HG03039 (cell line): Measurements from ENCODE around the gene IDH3G.
A peak's percentile ranks its signal among the peaks of the same experiment; 100 is the strongest.
"Not testable (repeated sequence)": the region's sequence is repeated elsewhere in the genome, so short reads cannot be mapped to it uniquely, and the experiment has no call there.

Experiments used
- ATAC-seq: cut with Tn5 transposase; IDR thresholded peaks from one replicate; pipeline ENCODE4 v1.9.1; 2021; ENCODE audit warnings: mild to moderate bottlenecking, moderate library complexity; ENCODE audit not compliant: unreplicated experiment

Gene IDH3G

DNA sequence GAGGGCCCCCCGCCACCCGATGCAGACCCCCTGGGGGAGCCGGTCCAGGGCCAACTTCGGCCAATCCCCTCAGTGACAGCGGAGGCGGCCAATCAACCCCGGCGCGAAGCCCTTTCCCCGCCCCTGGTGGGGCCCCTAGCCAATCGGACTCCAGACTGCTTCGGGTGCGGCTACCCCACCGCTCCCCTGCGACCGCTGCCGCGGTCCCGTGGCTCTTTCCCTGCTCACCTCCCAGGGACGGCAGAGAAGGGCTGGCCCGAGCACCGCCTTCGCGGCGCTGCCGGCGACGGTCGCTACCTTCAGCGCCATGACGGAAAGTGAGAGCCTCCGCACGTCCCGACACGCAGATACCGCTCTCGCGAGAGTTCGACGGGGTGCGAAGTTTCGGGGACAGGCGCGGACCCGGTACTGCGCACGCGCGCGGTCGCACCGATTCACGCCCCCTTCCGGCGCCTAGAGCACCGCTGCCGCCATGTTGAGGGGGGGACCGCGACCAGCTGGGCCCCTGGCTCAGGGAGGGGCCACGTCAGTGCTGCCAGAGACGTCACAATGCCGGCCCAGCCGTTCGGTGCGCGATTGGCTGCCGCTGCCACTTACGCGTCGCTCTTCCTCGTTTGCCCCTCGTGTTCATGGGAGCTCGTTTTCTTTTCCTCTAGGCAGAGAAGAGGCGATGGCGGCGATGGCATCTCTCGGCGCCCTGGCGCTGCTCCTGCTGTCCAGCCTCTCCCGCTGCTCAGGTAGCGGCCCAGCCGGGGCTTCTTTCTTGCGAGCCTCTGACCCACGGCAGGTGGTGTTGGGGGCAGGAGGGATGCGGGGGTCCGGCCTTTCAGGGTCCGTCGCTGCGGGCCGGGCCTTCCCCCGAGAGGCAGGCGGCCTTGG, at the start of gene IDH3G, which contains the start of gene SSR4:
Gene IDH3G (minus strand): TSS at position 358 of the 879 bp plus-strand sequence. CDS start 49 bp downstream, at position 309.
Gene SSR4 (plus strand): TSS at position 651 of the 879 bp plus-strand sequence. CDS start 20 bp downstream, at position 671.
- peak; percentile 78 for ATAC-seq

GRCh38 chrX:153836921-153837320, 42.7 kb upstream of the IDH3G start:
- ATAC-seq, result no peak

DNA sequence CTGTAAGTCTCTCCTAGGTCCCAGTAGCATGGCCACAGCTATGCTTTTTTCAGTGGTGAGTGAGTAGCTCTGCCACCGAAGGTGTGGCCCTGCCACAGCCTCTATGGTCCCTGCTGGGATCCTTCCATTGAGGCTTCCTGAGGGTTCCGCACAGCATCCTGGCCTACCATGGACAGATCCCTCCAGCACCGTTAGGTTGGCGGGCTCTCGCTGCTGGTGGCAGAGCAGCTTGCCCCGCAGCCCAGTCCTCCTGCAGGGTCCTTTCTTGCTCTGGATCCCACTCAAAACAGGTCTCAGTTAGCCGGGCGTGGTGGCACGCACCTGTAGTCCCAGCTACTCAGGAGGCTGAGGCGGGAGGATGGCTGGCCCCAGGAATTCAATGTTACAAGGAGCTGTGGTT, 38.6 kb upstream of the IDH3G start:
- no peak for ATAC-seq

DNA sequence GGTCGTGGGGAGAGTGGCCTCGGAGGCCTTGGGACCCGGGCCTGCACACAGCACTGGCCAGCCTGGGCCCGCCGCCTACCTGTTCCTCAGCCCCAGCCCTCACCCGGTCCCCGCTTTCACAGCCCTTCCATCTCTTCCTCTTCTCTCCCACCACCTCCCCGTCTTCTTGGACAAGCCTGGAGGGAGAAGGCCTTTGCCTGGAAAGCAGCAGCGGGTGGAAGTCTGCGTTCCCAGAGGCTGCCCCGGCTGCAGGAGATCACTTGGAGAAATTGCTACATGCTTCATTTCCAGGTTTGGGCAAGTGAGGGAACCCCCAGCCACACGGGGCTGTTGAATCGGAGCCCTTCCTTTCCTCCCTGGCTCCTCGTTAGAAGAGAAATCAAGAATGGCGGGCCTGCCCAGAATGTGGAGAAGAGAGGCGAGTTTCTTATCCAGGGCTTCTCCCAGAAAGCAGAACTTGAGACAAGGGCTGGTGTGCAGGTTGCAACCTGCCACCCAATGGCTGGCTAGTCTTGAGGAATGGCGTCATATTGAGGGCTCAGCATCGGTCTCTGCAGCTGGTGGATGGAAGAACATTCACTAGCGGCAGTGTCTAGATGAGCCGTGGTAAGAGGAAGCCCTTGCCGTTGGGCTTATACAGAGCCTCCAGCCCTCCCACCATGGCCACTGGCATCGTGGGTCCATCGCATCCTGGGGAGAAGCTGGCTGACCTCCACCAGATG, 37.4 kb upstream of the IDH3G start:
- no peak for ATAC-seq

DNA sequence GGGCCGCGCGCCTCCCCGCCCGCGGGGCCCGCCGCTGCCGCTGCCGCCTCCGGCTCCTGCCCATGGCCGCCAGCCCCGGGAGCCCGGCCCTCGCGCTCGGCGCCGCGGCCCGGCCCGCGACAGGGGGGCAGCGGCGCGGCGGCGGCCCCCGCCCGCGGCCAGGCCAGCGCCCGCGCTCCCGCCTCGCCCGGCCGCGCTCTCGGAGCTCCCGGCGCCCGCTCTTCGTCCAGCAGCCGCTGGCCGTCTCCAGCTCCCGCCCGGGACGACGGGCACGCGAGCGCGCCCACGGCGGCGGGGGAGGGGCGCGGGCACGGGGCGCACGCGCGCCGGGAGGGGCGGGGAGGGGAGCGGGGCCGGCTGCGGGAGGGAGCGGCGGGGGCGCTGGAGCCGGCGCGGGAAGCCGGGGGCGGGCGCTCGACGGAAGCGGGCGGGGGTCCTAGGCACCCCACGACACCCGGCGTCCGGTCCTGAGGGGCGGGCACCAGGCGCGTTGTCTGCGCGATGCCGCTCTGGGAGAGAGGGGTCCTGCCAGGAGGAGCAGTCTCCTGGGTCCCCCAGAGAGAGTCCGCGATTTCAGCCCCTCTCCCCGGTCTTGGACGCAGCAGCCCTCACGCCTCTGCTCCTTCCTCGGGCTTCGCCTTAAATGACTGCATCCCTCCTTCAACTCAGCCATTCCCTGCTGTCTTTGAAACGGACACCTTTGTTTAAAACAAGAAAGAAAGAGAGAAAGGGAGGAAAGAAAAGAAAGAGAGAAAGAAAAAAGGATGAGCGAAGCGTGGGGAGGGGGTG, 36.7 kb upstream of the IDH3G start:
- ATAC-seq, result no peak

- no peak for ATAC-seq
These were observed 35.8 kb upstream of the IDH3G start, which contains the start of gene PDZD4 for GRCh38 chrX:153829799-153830639. PDZD4 (minus strand) TSS chrX:153830544; CDS start chrX:153830298, 246 bp downstream.

- ATAC-seq, result no peak
These were observed 35.3 kb upstream of the IDH3G start for GRCh38 chrX:153829549-153829798.

GRCh38 chrX:153828723-153829548, 34.8 kb upstream of the IDH3G start:
- ATAC-seq, result no peak

DNA sequence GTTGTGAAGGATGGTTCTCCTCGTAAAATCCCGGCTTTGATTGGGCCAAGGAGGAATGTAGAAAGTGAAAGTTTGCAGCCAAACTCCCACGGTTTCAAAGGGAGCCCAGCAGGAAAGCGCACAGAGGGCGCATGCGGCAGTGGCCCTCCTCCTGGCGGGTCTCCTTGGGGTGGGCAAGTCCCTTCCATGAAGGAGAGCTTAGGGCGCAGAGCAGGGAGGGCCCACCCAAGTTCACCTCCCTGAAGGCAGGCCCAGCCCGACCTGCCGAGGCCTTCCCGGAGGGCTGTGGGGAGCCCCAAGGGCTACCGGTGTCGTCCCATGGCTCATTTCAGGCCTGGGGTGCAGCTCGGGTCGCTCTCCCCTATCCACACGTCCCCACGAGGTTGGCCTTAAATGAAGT, 34.1 kb upstream of the IDH3G start:
- no peak for ATAC-seq

- ATAC-seq, result no peak
These were observed 33.7 kb upstream of the IDH3G start for GRCh38 chrX:153827903-153828302.

- no peak for ATAC-seq
These were observed 32.8 kb upstream of the IDH3G start for GRCh38 chrX:153827016-153827415.

DNA sequence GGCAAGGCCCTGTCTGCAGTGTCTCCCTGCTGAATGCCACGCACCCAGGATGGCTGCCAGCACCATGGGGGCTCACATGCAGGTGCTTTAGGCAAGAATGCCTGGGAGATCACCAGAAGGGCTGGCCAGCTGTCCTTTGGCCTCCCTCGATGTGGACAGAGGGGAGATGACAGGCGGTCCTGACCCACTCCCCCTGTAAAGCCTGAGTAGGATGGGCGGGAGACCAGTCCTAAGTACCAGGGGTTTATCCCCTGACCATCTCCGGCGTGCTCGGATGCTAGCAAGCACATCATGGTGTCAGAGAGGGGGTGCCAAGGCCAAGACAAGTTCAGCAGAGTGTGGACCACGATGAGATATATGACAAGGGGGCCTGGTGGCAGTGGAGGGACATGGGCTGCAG, 30.9 kb upstream of the IDH3G start:
- ATAC-seq, result no peak

DNA sequence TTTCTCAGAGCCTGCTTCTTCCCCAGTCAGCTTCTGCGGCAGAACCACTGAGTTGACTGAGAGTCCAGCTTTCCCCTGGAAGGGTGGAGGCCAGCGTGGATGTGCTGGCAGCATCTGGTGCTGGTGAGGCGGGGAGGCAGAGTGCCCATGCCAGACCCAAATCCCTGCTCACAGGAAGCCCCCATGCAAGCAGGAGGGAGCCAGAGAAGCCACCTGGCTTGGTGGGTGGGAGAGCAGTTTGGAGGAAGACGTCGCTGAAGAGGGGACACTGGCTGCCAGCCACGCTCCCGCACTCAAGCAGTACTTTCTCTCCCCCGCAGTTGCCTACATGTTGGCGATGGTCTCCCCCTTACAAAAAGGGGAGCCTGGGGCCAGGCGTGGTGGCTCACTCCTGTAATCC, 30.2 kb upstream of the IDH3G start:
- no peak for ATAC-seq

- no peak for ATAC-seq
These were observed 26.9 kb upstream of the IDH3G start for GRCh38 chrX:153821066-153821465.

GRCh38 chrX:153820601-153821000, 26.4 kb upstream of the IDH3G start:
- no peak for ATAC-seq

GRCh38 chrX:153819384-153820040, 25.3 kb upstream of the IDH3G start:
- ATAC-seq, result no peak

DNA sequence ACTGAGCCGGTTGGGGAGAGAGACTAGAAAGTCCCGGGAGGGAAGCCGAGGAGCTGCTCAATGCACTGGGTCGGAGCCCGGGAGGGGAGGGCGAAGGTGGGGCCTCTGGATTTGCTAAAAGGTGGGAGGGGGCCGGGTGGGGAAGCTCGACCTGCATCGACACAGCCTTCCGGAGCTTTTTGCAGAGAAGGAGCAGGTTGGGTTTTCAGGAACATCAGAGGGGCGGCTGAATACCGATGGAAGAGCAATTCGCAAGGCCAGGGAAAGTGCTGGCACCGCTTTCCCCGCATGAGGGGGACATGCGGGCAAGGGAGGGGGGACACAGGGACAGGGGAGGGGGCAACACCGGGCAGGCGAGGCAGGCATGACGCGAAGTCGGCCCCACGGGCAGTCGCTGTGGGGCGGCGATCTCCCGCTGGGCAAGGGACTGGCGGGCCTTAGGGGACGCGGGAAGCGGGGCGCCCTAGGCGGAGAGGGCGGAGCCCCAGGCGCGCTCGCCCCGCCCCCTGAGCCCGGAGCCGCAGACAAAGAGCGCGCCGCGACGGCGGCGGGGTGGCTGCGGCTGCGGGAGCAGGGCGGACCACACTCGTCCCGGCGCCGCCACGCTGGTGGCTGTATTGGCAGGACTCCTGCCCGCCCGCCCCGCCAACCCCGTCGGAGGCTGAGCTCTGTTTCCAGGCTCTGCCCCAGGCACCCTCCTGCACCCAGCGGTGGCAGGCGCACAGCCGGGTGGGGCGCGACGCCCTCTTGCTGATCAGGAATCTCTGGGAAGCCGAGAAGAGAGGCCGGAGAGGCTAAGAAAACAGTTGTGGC, 24.6 kb upstream of the IDH3G start:
- ATAC-seq, result no peak

DNA sequence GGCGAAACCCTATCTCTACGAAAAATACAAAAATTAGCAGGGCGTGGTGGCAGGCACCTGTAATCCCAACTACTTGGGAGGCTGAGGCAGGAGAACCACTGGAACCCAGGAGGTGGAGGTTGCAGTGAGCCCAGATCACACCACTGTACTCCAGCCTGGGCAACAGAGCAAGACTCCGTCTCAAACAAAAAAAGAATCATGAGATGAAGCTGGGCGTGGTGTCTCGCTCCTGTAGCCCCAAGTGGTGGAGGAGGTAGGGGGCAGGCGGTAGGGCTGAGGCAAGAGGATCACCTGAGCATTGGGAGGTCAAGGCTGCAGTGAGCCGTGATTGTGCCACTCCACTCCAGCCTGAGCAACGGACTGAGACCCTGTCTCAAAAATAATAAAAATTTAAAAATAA, 23.9 kb upstream of the IDH3G start:
- not testable (repeated sequence) for ATAC-seq
